Activated CD8-positive, alpha-beta memory T cell treated with anti-CD3 and anti-CD28 coated beads for 1 hour (primary cell): ENCODE results near the gene BAHCC1.
"Not testable (repeated sequence)": the region's sequence is repeated elsewhere in the genome, so short reads cannot be mapped to it uniquely, and the experiment has no call there.

Experiments
- DNase-seq, 2 donors: peaks; one replicate each; pipeline ENCODE4 v3.0.0-alpha.2; 2020; ENCODE audit warnings: low read depth in 1 of 2; ENCODE audit errors: extremely low read depth in 1 of 2

The BAHCC1 gene

GRCh38 chr17:81411305-81411704, 16.0 kb downstream of the BAHCC1 start:
- DNase-seq: no peak

- peak; percentile 20 to 51 for DNase-seq
Observed at GRCh38 chr17:81412490-81413093, 17.3 kb downstream of the BAHCC1 start.

- no peak for DNase-seq
Observed at GRCh38 chr17:81413497-81414135, 18.4 kb downstream of the BAHCC1 start.

GRCh38 chr17:81414756-81415516, 19.7 kb downstream of the BAHCC1 start:
- DNase-seq: no peak

- DNase-seq: no peak
Observed at GRCh38 chr17:81415681-81416080, 20.4 kb downstream of the BAHCC1 start.

GRCh38 chr17:81416612-81417011, 21.4 kb downstream of the BAHCC1 start:
- no peak for DNase-seq

- DNase-seq: no peak
Observed at GRCh38 chr17:81417049-81417878, 22.0 kb downstream of the BAHCC1 start.

- no peak for DNase-seq
Observed at GRCh38 chr17:81417879-81418709, 22.8 kb downstream of the BAHCC1 start.

GRCh38 chr17:81418710-81419318, 23.6 kb downstream of the BAHCC1 start:
- no peak for DNase-seq

- no peak for DNase-seq
Observed at GRCh38 chr17:81419319-81419885, 24.1 kb downstream of the BAHCC1 start.

- no peak for DNase-seq
Observed at GRCh38 chr17:81419886-81420768, 24.9 kb downstream of the BAHCC1 start.

GRCh38 chr17:81420769-81421462, 25.7 kb downstream of the BAHCC1 start:
- no peak for DNase-seq

GRCh38 chr17:81422776-81423697, 27.8 kb downstream of the BAHCC1 start:
- no peak for DNase-seq

- DNase-seq: no peak
Observed at GRCh38 chr17:81423698-81424071, 28.4 kb downstream of the BAHCC1 start.

GRCh38 chr17:81424151-81425017, 29.1 kb downstream of the BAHCC1 start:
- no peak for DNase-seq

- not testable (repeated sequence) for DNase-seq
Observed at GRCh38 chr17:81425041-81425440, 29.8 kb downstream of the BAHCC1 start.
